Measurements from ENCODE around the gene ADAM12.
"Not testable (repeated sequence)": the region's sequence is repeated elsewhere in the genome, so short reads cannot be mapped to it uniquely, and the experiment has no call there.

ADAM12 gene

GRCh38 chr10:126179637-126180036 is 208.6 kb downstream of the ADAM12 start:
- Histone ChIP-seq H3K36me3 (no peaks in the 10 kb centered on the region), H3K27me3 (no peaks in the 10 kb centered on the region), H3K4me1 (no peaks in the 10 kb centered on the region), H3K4me3 (ENCODE audit: low read depth, low read length) (no peak overlapping the region), H3K9me3 (no peaks in the 10 kb centered on the region)
- DNase-seq: no peak
- TF ChIP-seq, protein P1, sequence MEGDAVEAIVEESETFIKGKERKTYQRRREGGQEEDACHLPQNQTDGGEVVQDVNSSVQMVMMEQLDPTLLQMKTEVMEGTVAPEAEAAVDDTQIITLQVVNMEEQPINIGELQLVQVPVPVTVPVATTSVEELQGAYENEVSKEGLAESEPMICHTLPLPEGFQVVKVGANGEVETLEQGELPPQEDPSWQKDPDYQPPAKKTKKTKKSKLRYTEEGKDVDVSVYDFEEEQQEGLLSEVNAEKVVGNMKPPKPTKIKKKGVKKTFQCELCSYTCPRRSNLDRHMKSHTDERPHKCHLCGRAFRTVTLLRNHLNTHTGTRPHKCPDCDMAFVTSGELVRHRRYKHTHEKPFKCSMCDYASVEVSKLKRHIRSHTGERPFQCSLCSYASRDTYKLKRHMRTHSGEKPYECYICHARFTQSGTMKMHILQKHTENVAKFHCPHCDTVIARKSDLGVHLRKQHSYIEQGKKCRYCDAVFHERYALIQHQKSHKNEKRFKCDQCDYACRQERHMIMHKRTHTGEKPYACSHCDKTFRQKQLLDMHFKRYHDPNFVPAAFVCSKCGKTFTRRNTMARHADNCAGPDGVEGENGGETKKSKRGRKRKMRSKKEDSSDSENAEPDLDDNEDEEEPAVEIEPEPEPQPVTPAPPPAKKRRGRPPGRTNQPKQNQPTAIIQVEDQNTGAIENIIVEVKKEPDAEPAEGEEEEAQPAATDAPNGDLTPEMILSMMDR (IDR thresholded peaks at IDR 0.05; ENCODE audit: low read depth, low read length): no peak

DNA sequence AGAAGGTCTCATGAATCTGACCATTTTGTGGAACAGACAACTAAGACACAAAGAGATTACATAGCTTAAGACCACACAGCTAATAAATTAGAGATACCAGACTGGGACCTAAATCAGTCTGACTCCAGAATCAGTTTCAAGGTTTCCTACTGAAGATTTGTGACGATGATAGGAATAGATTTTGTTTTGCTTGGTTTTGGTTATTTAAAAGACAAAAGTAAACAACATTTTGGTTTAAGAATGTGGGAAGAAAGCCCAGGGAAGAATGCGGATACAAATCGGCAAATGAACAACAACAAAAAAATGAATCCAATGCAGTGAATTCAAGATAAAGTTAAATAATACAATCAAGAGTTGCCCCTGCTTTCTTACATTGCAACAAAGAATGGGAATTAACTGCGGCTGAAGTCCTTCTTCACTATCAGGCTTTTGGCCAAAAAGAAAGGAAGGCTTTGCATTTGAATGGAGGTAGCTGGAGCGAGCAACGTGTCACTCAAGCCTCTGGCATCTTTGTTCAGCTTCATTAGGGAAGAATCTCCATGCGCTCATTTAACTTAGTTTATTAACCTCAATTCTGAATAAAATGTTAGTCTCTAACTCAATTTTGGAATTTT is 210.8 kb downstream of the ADAM12 start:
- Histone ChIP-seq H3K4me1 (no peaks in the 10 kb centered on the region), H3K4me3 (ENCODE audit: low read depth, low read length) (no peak overlapping the region), H3K27me3 (no peaks in the 10 kb centered on the region), H3K36me3 (no peaks in the 10 kb centered on the region), H3K9me3 (no peaks in the 10 kb centered on the region)
- TF ChIP-seq, protein P1 (IDR thresholded peaks at IDR 0.05; ENCODE audit: low read depth, low read length): no peak
- no peak for DNase-seq

GRCh38 chr10:126175641-126176262 is 212.5 kb downstream of the ADAM12 start:
- Histone ChIP-seq H3K9me3 (no peaks in the 10 kb centered on the region), H3K4me1 (no peaks in the 10 kb centered on the region), H3K36me3 (no peaks in the 10 kb centered on the region), H3K27me3 (no peaks in the 10 kb centered on the region), H3K4me3 (ENCODE audit: low read depth, low read length) (no peak overlapping the region)
- no peak for DNase-seq
- TF ChIP-seq, protein P1 (IDR thresholded peaks at IDR 0.05; ENCODE audit: low read depth, low read length): no peak

- DNase-seq; H3K9me3 ChIP-seq; H3K36me3 ChIP-seq; H3K4me3 ChIP-seq (ENCODE audit: low read depth, low read length); H3K4me1 ChIP-seq; H3K27me3 ChIP-seq: not testable (repeated sequence)
These were observed 215.5 kb downstream of the ADAM12 start for GRCh38 chr10:126172755-126173154.

DNA sequence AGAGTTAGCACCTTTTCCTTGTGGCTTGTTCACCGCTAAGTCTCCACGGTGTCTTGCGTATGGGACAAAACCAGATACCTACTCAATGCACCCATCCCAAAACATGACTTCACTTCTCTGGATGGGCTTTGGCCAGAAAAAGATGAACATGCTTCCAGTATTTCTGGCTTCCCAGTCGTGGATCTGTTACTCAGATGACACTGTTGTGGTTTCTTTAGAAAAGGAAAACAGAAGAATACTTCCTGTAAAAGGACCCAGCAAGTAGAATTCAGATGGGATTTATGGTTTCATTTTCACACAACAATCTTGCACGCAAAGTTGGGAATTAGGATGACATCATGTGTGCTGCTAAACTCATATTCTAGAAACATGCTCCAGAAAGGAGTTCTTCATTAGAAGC is 216.7 kb downstream of the ADAM12 start:
- no peaks in the 10 kb centered on the region for H3K27me3 ChIP-seq
- TF ChIP-seq, protein P1 (IDR thresholded peaks at IDR 0.05; ENCODE audit: low read depth, low read length): no peak
- H3K36me3 ChIP-seq: no peaks in the 10 kb centered on the region
- DNase-seq: no peak
- H3K4me1 ChIP-seq: no peaks in the 10 kb centered on the region
- H3K4me3 ChIP-seq (ENCODE audit: low read depth, low read length): no peak overlapping the region
- H3K9me3 ChIP-seq: no peaks in the 10 kb centered on the region

GRCh38 chr10:126170776-126171175 is 217.5 kb downstream of the ADAM12 start:
- Histone ChIP-seq H3K9me3 (no peaks in the 10 kb centered on the region), H3K4me1 (no peaks in the 10 kb centered on the region), H3K36me3 (no peaks in the 10 kb centered on the region), H3K4me3 (ENCODE audit: low read depth, low read length) (no peak overlapping the region), H3K27me3 (no peaks in the 10 kb centered on the region)
- TF ChIP-seq, protein P1 (IDR thresholded peaks at IDR 0.05; ENCODE audit: low read depth, low read length): no peak
- DNase-seq: no peak

Data from BE2C (cell line).